GM18907 (cell line): ENCODE measurements around the gene GRAMD1B.

Experiments used
- ATAC-seq: cut with Tn5 transposase; IDR thresholded peaks from one replicate; pipeline ENCODE4 v1.9.1; 2021; ENCODE audit warnings: mild to moderate bottlenecking, moderate library complexity; ENCODE audit not compliant: unreplicated experiment

GRAMD1B gene

GRCh38 chr11:123408619-123409455 is 21.2 kb upstream of the GRAMD1B start:
- no peak for ATAC-seq

GRCh38 chr11:123409456-123410217 is 20.4 kb upstream of the GRAMD1B start:
- no peak for ATAC-seq

GRCh38 chr11:123410218-123410549 is 19.9 kb upstream of the GRAMD1B start:
- ATAC-seq: no peak

- ATAC-seq: no peak
These were observed 16.4 kb upstream of the GRAMD1B start for GRCh38 chr11:123413636-123414035.

GRCh38 chr11:123416566-123416965 is 13.5 kb upstream of the GRAMD1B start:
- no peak for ATAC-seq

- no peak for ATAC-seq
These were observed 11.5 kb upstream of the GRAMD1B start for GRCh38 chr11:123418351-123419114.

- ATAC-seq: no peak
These were observed 10.2 kb upstream of the GRAMD1B start for GRCh38 chr11:123419731-123420452.

GRCh38 chr11:123421589-123421988 is 8.5 kb upstream of the GRAMD1B start:
- no peak for ATAC-seq

- ATAC-seq: no peak
These were observed 4.7 kb upstream of the GRAMD1B start for GRCh38 chr11:123425367-123425766.

GRCh38 chr11:123426789-123427188 is 3.3 kb upstream of the GRAMD1B start:
- no peak for ATAC-seq

- no peak for ATAC-seq
These were observed 2.7 kb upstream of the GRAMD1B start for GRCh38 chr11:123427405-123427804.

GRCh38 chr11:123428116-123428715 is 1.9 kb upstream of the GRAMD1B start:
- no peak for ATAC-seq

GRCh38 chr11:123429336-123429735 is 733 bp upstream of the GRAMD1B start:
- ATAC-seq: no peak

- ATAC-seq: peak; percentile 35
These were observed 840 bp downstream of the GRAMD1B start for GRCh38 chr11:123430721-123431497.

- ATAC-seq: no peak
These were observed 1.6 kb downstream of the GRAMD1B start for GRCh38 chr11:123431619-123432018.

GRCh38 chr11:123434262-123434661 is 4.2 kb downstream of the GRAMD1B start:
- ATAC-seq: no peak

- no peak for ATAC-seq
These were observed 4.8 kb downstream of the GRAMD1B start for GRCh38 chr11:123434911-123435310.

GRCh38 chr11:123437236-123437979 is 7.3 kb downstream of the GRAMD1B start:
- ATAC-seq: no peak

- no peak for ATAC-seq
These were observed 8.1 kb downstream of the GRAMD1B start for GRCh38 chr11:123438131-123438627.
